HCT116 (cell line): ENCODE measurements around the gene CALM1. TPM values are rescaled to one million over a fixed set of nuclear protein-coding genes. Genes with fewer than 3 reads are reported as not detected.

Experiments used
- ATAC-seq: fragments of 200-7000 bp; cut with Tn5 transposase; 2 replicates; pipeline ENCODE4 v1.9.1; 2020; ENCODE audit warnings: mild to moderate bottlenecking, moderate library complexity
- BruUV-seq: library from RNA; stranded (reverse); fragments of 400-500 nt; replicated peaks from 2 replicates; lab custom pipeline; 2021; lab: Mats Ljungman, UMichigan
- CTCF ChIA-PET: fragments of 300-600 bp; sonication (Branson Sonifier 250); formaldehyde crosslinking; loops from one replicate; lab custom pipeline; 2021; ENCODE audit warnings: antibody characterized with exemption; lab: Charles Lee
- POLR2A ChIA-PET: fragments of 300-600, 350-600 bp; sonication (Branson Sonifier 250); formaldehyde crosslinking; loops from one replicate; lab custom pipeline; 2021; ENCODE audit warnings: antibody characterized with exemption; lab: Charles Lee
- RAD21 ChIA-PET, 2 experiments: fragments of 300-600 bp; sonication (Branson Sonifier 250); formaldehyde crosslinking; loops; one replicate each; lab custom pipeline; 2023; ENCODE audit warnings: low total read pairs in 2 of 2; ENCODE audit not compliant: uncharacterized antibody in 2 of 2, unreplicated experiment in 2 of 2, low non-redundant PET in 1 of 2; lab: Charles Lee
- DNase-seq: peaks from one replicate; pipeline ENCODE4 v3.0.0-alpha.2; 2010; ENCODE audit warnings: low read depth, low spot score
- H2AFZ ChIP-seq: fragments of 200-600 bp; shearing (Covaris generic), sonication (generic); 2 replicates; pipeline ENCODE4 v1.6.1; 2017; ENCODE audit warnings: low read depth, mixed run types, mixed read lengths, antibody characterized with exemption, low read length; ENCODE audit not compliant: poor library complexity, severe bottlenecking
- H3K27ac ChIP-seq: 2 replicates; pipeline ENCODE4 v1.5.1; 2012; ENCODE audit warnings: low read depth, low read length
- H3K27me3 ChIP-seq: fragments of 200-600 bp; sonication (generic); 2 replicates; pipeline ENCODE4 v1.6.1; 2016; ENCODE audit warnings: mixed run types, low read length, mixed read lengths; ENCODE audit not compliant: insufficient read depth
- H3K36me3 ChIP-seq, 2 experiments: fragments of 200-500 bp in 1 of 2; fragments of 200-600 bp in 1 of 2; sonication (Bioruptor generic) in 1 of 2; sonication (generic) in 1 of 2; 2 replicates each; pipeline versions ENCODE4 v1.5.1 to v1.6.1; 2014 to 2016; ENCODE audit warnings: low read length in 2 of 2, inconsistent platforms in 1 of 2, mixed read lengths in 1 of 2, mixed run types in 1 of 2; ENCODE audit not compliant: insufficient read depth in 2 of 2, control insufficient read depth in 1 of 2
- H3K4me1 ChIP-seq, 2 experiments: fragments of 200-600 bp in 1 of 2; sonication (generic) in 1 of 2; 2 replicates each; pipeline versions ENCODE4 v1.5.1 to v1.6.1; 2012 to 2017; ENCODE audit warnings: low read length in 2 of 2, inconsistent platforms in 1 of 2, mild to moderate bottlenecking in 1 of 2, mixed read lengths in 1 of 2, mixed run types in 1 of 2, moderate library complexity in 1 of 2; ENCODE audit not compliant: insufficient read depth in 2 of 2, control insufficient read depth in 1 of 2
- H3K4me2 ChIP-seq: fragments of 200-600 bp; sonication (generic); 2 replicates; pipeline ENCODE4 v1.6.1; 2017; ENCODE audit warnings: mixed run types, low read length, mixed read lengths
- H3K4me3 ChIP-seq, 2 experiments: fragments of 200-600 bp in 1 of 2; sonication (generic) in 1 of 2; replicated peaks in 1 of 2; 2 replicates each; pipeline ENCODE4 v1.5.1; 2011 to 2016; ENCODE audit warnings: low read length in 2 of 2, control low read depth in 1 of 2, low read depth in 1 of 2, mild to moderate bottlenecking in 1 of 2, mixed read lengths in 1 of 2, mixed run types in 1 of 2
- H3K79me2 ChIP-seq: fragments of 200-600 bp; sonication (generic); 2 replicates; pipeline ENCODE4 v1.6.1; 2017; ENCODE audit warnings: mild to moderate bottlenecking, mixed run types, low read length, moderate library complexity, mixed read lengths; ENCODE audit not compliant: insufficient read depth
- H3K9ac ChIP-seq: fragments of 200-600 bp; sonication (generic); 2 replicates; pipeline ENCODE4 v1.6.1; 2016; ENCODE audit warnings: low read length, mixed read lengths
- H3K9me2 ChIP-seq: fragments of 200-600 bp; sonication (generic), shearing (Covaris generic); 2 replicates; pipeline ENCODE4 v1.6.1; 2017; ENCODE audit warnings: mixed run types, mild to moderate bottlenecking, moderate library complexity; ENCODE audit not compliant: insufficient read depth
- H3K9me3 ChIP-seq, 2 experiments: fragments of 200-500 bp in 1 of 2; fragments of 200-600 bp in 1 of 2; sonication (Bioruptor generic) in 1 of 2; sonication (generic) in 1 of 2; 2 replicates each; pipeline ENCODE4 v1.6.1; 2014 to 2017; ENCODE audit warnings: low read length in 2 of 2, mixed read lengths in 2 of 2, inconsistent platforms in 1 of 2, low read depth in 1 of 2, mild to moderate bottlenecking in 1 of 2, mixed run types in 1 of 2, moderate library complexity in 1 of 2; ENCODE audit not compliant: control insufficient read depth in 1 of 2, insufficient read depth in 1 of 2
- H4K20me1 ChIP-seq: fragments of 200-600 bp; sonication (generic), shearing (Covaris generic); 2 replicates; pipeline ENCODE4 v1.6.1; 2017; ENCODE audit warnings: mixed run types, mild to moderate bottlenecking, moderate library complexity; ENCODE audit not compliant: insufficient read depth
- CEBPB ChIP-seq: IDR thresholded peaks from 2 replicates; pipeline ENCODE4 v1.6.1; 2012; ENCODE audit warnings: low read depth
- EGR1 ChIP-seq: IDR thresholded peaks from 2 replicates; pipeline ENCODE4 v1.6.1; 2012; ENCODE audit warnings: low read depth
- ELF1 ChIP-seq: IDR thresholded peaks from 2 replicates; pipeline ENCODE4 v1.6.1; 2012; ENCODE audit warnings: low read depth, borderline replicate concordance
- EZH2 ChIP-seq: fragments of 200-600 bp; sonication (generic); IDR thresholded peaks from 2 replicates; pipeline ENCODE4 v1.6.1; 2017; ENCODE audit warnings: antibody characterized with exemption, mixed run types
- FOSL1 ChIP-seq: IDR thresholded peaks from 2 replicates; pipeline ENCODE4 v1.6.1; 2012; ENCODE audit warnings: low read depth
- JUND ChIP-seq: IDR thresholded peaks from 2 replicates; pipeline ENCODE4 v1.6.1; 2012
- POLR2A ChIP-seq: IDR thresholded peaks from 2 replicates; pipeline ENCODE4 v1.7.0; 2011; ENCODE audit warnings: borderline replicate concordance; ENCODE audit not compliant: insufficient read depth, insufficient read length; ENCODE audit errors: extremely low read depth
- REST ChIP-seq: IDR thresholded peaks from 2 replicates; pipeline ENCODE4 v1.6.1; 2012; ENCODE audit warnings: low read depth
- SIN3A ChIP-seq: IDR thresholded peaks from 2 replicates; pipeline ENCODE4 v1.6.1; 2012; ENCODE audit warnings: low read depth
- SP1 ChIP-seq: IDR thresholded peaks from 2 replicates; pipeline ENCODE4 v1.6.1; 2012; ENCODE audit warnings: low read depth
- SRF ChIP-seq: IDR thresholded peaks from 2 replicates; pipeline ENCODE4 v1.6.1; 2012; ENCODE audit warnings: low read depth
- TCF7L2 ChIP-seq: IDR thresholded peaks from 2 replicates; pipeline ENCODE4 v1.7.0; 2011; ENCODE audit warnings: borderline replicate concordance, inconsistent platforms; ENCODE audit not compliant: insufficient read depth, insufficient read length; ENCODE audit errors: extremely low read depth
- ZFX ChIP-seq: fragments of 450-650 bp; IDR thresholded peaks from 2 replicates; pipeline ENCODE4 v1.6.1; 2017
- ZNF274 ChIP-seq: fragments of 200-500 bp; sonication (Bioruptor generic); IDR thresholded peaks from 2 replicates; pipeline ENCODE4 v1.6.1; 2014; ENCODE audit warnings: mild to moderate bottlenecking, low read depth, low read length, inconsistent platforms
- intact Hi-C: fragments of 100-400 bp; cut with micrococcal nuclease; formaldehyde crosslinking; loops from 2 replicates; pipeline ENCODE4 v1.10.0; 2022
- total RNA-seq: library from RNA; stranded (reverse); gene quantifications from one replicate; pipeline ENCODE4 v1.2.1, GENCODE V29; 2021; ENCODE audit not compliant: unreplicated experiment
- TF ChIP-seq, protein P1 (sequence below): IDR thresholded peaks from 2 replicates; pipeline ENCODE4 v1.6.1; 2012
- TF ChIP-seq, protein P2 (sequence below): IDR thresholded peaks from 2 replicates; pipeline ENCODE4 v1.6.1; 2011; ENCODE audit warnings: mild to moderate bottlenecking, low read length, moderate library complexity; ENCODE audit not compliant: insufficient replicate concordance; ENCODE audit errors: extremely low read depth
- TF ChIP-seq, protein P3 (sequence below): IDR thresholded peaks from 2 replicates; pipeline ENCODE4 v1.6.1; 2012

The CALM1 gene
- total RNA-seq, 1 experiment from 2014 or later, result 261 TPM

- Histone ChIP-seq H3K9me3 (peaks cover 11% of the 10 kb centered on the region in 2 experiments; a peak in 3 of 4 replicates), H3K9me2 (no peaks in the 10 kb centered on the region), H3K27me3 (no peaks in the 10 kb centered on the region), H3K27ac (no peak overlapping the region)
- POLR2A ChIA-PET, result no interaction called here
- ATAC-seq, result no peak
- TF ChIP-seq CEBPB, result no peak
- TF ChIP-seq POLR2A, result no peak
- TF ChIP-seq, protein P1, sequence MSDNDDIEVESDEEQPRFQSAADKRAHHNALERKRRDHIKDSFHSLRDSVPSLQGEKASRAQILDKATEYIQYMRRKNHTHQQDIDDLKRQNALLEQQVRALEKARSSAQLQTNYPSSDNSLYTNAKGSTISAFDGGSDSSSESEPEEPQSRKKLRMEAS, result no peak
- TF ChIP-seq TCF7L2, result no peak
- TF ChIP-seq, all 23 proteins: peak for 0
- no peaks in the 10 kb centered on the region for H4K20me1 ChIP-seq
- RAD21 ChIA-PET, result no interaction called here
- no TSS peak for BruUV-seq
- H3K4me3 ChIP-seq, result no peak overlapping the region
- 0 out of 4 replicates have a peak, but pooled peaks cover 0 to 4% of the 10 kb centered on the region in 2 experiments for H3K4me1 ChIP-seq
- no peak overlapping the region for H3K4me2 ChIP-seq
- H3K79me2 ChIP-seq, result no peaks in the 10 kb centered on the region
- H3K9ac ChIP-seq, result no peak overlapping the region
- no peaks in the 10 kb centered on the region for H3K36me3 ChIP-seq
- CTCF ChIA-PET, result no interaction called here
- no peak overlapping the region for H2AFZ ChIP-seq
- intact Hi-C loops, result no loop called here
- no peak for DNase-seq
These were observed 52.6 kb downstream of the CALM1 start for GRCh38 chr14:90449411-90449810.

DNA sequence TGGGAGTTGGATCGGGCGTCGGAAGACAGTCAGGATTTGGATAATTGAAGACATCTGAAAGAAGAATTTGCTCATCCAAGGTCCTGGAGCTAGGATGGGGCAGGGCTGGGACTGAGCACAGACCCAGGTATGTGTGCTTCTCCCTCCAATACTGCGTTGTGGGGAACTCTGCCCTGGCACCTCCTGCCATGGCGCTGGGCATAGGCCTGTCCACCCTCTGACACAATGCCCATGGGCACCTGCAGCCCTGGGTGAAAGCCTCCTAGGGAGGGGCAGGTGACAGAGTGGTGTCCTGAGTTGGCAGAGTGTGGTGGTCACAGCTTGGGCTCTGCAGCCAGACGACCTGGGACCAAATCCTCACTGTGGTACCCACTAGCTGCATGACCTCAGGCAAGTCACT is 53.3 kb downstream of the CALM1 start:
- Histone ChIP-seq H3K79me2 (no peaks in the 10 kb centered on the region), H3K9me2 (no peaks in the 10 kb centered on the region), H3K9ac (no peak overlapping the region), H3K27ac (no peak overlapping the region), H3K36me3 (no peaks in the 10 kb centered on the region), H3K4me1 (0 out of 4 replicates have a peak, but pooled peaks cover 0 to 6% of the 10 kb centered on the region in 2 experiments), H3K9me3 (peaks cover 11% of the 10 kb centered on the region in 2 experiments; a peak in 3 of 4 replicates), H3K4me2 (no peak overlapping the region), H2AFZ (no peak overlapping the region), H4K20me1 (no peaks in the 10 kb centered on the region), H3K4me3 (no peak overlapping the region), H3K27me3 (no peaks in the 10 kb centered on the region)
- RAD21 ChIA-PET, result no interaction called here
- CTCF ChIA-PET, result no interaction called here
- POLR2A ChIA-PET, result no interaction called here
- no TSS peak for BruUV-seq
- DNase-seq (no peak), ATAC-seq (no peak)
- intact Hi-C loops, result no loop called here
- TF ChIP-seq JUND, result no peak
- TF ChIP-seq ZFX, result no peak
- no peak for TF ChIP-seq EZH2
- TF ChIP-seq POLR2A, result no peak
- TF ChIP-seq, protein P2, sequence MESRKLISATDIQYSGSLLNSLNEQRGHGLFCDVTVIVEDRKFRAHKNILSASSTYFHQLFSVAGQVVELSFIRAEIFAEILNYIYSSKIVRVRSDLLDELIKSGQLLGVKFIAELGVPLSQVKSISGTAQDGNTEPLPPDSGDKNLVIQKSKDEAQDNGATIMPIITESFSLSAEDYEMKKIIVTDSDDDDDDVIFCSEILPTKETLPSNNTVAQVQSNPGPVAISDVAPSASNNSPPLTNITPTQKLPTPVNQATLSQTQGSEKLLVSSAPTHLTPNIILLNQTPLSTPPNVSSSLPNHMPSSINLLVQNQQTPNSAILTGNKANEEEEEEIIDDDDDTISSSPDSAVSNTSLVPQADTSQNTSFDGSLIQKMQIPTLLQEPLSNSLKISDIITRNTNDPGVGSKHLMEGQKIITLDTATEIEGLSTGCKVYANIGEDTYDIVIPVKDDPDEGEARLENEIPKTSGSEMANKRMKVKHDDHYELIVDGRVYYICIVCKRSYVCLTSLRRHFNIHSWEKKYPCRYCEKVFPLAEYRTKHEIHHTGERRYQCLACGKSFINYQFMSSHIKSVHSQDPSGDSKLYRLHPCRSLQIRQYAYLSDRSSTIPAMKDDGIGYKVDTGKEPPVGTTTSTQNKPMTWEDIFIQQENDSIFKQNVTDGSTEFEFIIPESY, result no peak
- no peak for TF ChIP-seq SP1
- TF ChIP-seq REST, result no peak
- TF ChIP-seq ELF1, result no peak
- no peak for TF ChIP-seq EGR1
- no peak for TF ChIP-seq ZNF274
- TF ChIP-seq, protein P3, sequence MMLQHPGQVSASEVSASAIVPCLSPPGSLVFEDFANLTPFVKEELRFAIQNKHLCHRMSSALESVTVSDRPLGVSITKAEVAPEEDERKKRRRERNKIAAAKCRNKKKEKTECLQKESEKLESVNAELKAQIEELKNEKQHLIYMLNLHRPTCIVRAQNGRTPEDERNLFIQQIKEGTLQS, result no peak
- no peak for TF ChIP-seq FOSL1
- TF ChIP-seq SRF, result no peak
- TF ChIP-seq SIN3A, result no peak
